Stimulated activated CD4-positive, alpha-beta T cell treated with anti-CD3 and anti-CD28 coated beads, Interleukin-12 subunit alpha, Interleukin-12 subunit beta, amount 100 ng/mL, for 4 hours (primary cell): Measurements from ENCODE around the gene TRMT5.
A peak's percentile ranks its signal among the peaks of the same experiment; 100 is the strongest.

Experiments
- DNase-seq: peaks from one replicate; pipeline ENCODE4 v3.0.0-alpha.2; 2020

The TRMT5 gene

GRCh38 chr14:60980811-60981632 is at the start of gene TRMT5, which contains the start of gene SLC38A6:
TSS of gene TRMT5 (minus strand) at chr14:60981079. CDS start at chr14:60980973, 106 bp downstream.
TSS of gene SLC38A6 (plus strand) at chr14:60981245. CDS start at chr14:60981278, 33 bp downstream.
- peak; percentile 85 for DNase-seq

- DNase-seq: no peak
Observed at GRCh38 chr14:61026526-61026925, 45.6 kb upstream of the TRMT5 start.

- DNase-seq: peak; percentile 19
Observed at GRCh38 chr14:61025251-61026223, 44.7 kb upstream of the TRMT5 start.

GRCh38 chr14:61019537-61019936 is 38.7 kb upstream of the TRMT5 start:
- no peak for DNase-seq

GRCh38 chr14:61003571-61003970 is 22.7 kb upstream of the TRMT5 start:
- DNase-seq: no peak

GRCh38 chr14:60999536-60999935 is 18.7 kb upstream of the TRMT5 start:
- DNase-seq: no peak

- no peak for DNase-seq
Observed at GRCh38 chr14:60998617-60999016, 17.7 kb upstream of the TRMT5 start.

GRCh38 chr14:60989599-60989998 is 8.7 kb upstream of the TRMT5 start:
- DNase-seq: no peak

- DNase-seq: no peak
Observed at GRCh38 chr14:60986500-60986899, 5.6 kb upstream of the TRMT5 start.

GRCh38 chr14:60984196-60984595 is 3.3 kb upstream of the TRMT5 start:
- no peak for DNase-seq

- no peak for DNase-seq
Observed at GRCh38 chr14:60981633-60982455, 965 bp upstream of the TRMT5 start.

GRCh38 chr14:60977847-60978246 is 3.0 kb downstream of the TRMT5 start:
- DNase-seq: no peak

- no peak for DNase-seq
Observed at GRCh38 chr14:60975551-60975950, 5.3 kb downstream of the TRMT5 start.

- DNase-seq: no peak
Observed at GRCh38 chr14:60974090-60974651, 6.7 kb downstream of the TRMT5 start.

- no peak for DNase-seq
Observed at GRCh38 chr14:60973070-60973469, 7.8 kb downstream of the TRMT5 start.

GRCh38 chr14:60972295-60972694 is 8.6 kb downstream of the TRMT5 start:
- no peak for DNase-seq

- no peak for DNase-seq
Observed at GRCh38 chr14:60971271-60971670, 9.6 kb downstream of the TRMT5 start.

- no peak for DNase-seq
Observed at GRCh38 chr14:60970146-60970545, 10.7 kb downstream of the TRMT5 start.

- no peak for DNase-seq
Observed at GRCh38 chr14:60968671-60969070, 12.2 kb downstream of the TRMT5 start.

- DNase-seq: no peak
Observed at GRCh38 chr14:60968099-60968498, 12.8 kb downstream of the TRMT5 start.

GRCh38 chr14:60965402-60965801 is 15.5 kb downstream of the TRMT5 start:
- no peak for DNase-seq

- DNase-seq: no peak
Observed at GRCh38 chr14:60964904-60965303, 16.0 kb downstream of the TRMT5 start.
